HepG2 (cell line): ENCODE measurements around the gene CROT. TPM values are rescaled to one million over a fixed set of nuclear protein-coding genes. Genes with fewer than 3 reads are reported as not detected.

Source experiments
- AHR ChIP-seq: IDR thresholded peaks from 2 replicates; pipeline ENCODE4 v1.6.1; 2018; ENCODE audit warnings: missing genetic modification reagents, missing compliant biosample characterization
- ARNT ChIP-seq: fragments of 450-650 bp; IDR thresholded peaks from 2 replicates; pipeline ENCODE4 v1.6.1; 2017
- CBX1 ChIP-seq: IDR thresholded peaks from one replicate; pipeline ENCODE4 v1.6.1; 2016; ENCODE audit warnings: antibody characterized with exemption, low read depth
- CBX5 ChIP-seq: sonication (generic); formaldehyde crosslinking; IDR thresholded peaks from 2 replicates; pipeline ENCODE4 v1.4.0; 2020; ENCODE audit warnings: missing genetic modification reagents, borderline replicate concordance
- CEBPZ ChIP-seq: IDR thresholded peaks from 2 replicates; pipeline ENCODE4 v1.6.1; 2012; ENCODE audit warnings: low read length, improper control_type of control experiment
- HDAC6 ChIP-seq: fragments of 200-600 bp; sonication (generic); IDR thresholded peaks from 2 replicates; pipeline ENCODE4 v1.7.0; 2017; ENCODE audit warnings: mild to moderate bottlenecking, antibody characterized with exemption, low read length, low read depth
- HNRNPL ChIP-seq: fragments of 200-400 bp; formaldehyde crosslinking; IDR thresholded peaks from 2 replicates; pipeline ENCODE4 v1.6.1; 2017; ENCODE audit warnings: mild to moderate bottlenecking, low read depth, low read length
- IRF2 ChIP-seq: IDR thresholded peaks from 2 replicates; pipeline ENCODE4 v1.6.1; 2018; ENCODE audit warnings: missing genetic modification reagents, missing compliant biosample characterization
- MNT ChIP-seq: fragments of 450-650 bp; IDR thresholded peaks from 2 replicates; pipeline ENCODE4 v1.6.1; 2016
- POLR2A ChIP-seq, 2 experiments: IDR thresholded peaks; 2 replicates each; pipeline ENCODE4 v1.6.1; 2011; ENCODE audit warnings: low read depth in 2 of 2, low read length in 2 of 2, mild to moderate bottlenecking in 1 of 2, moderate library complexity in 1 of 2; ENCODE audit not compliant: insufficient read depth in 1 of 2
- PRPF4 ChIP-seq: fragments of 200-400 bp; formaldehyde crosslinking; IDR thresholded peaks from 2 replicates; pipeline ENCODE4 v1.6.1; 2016; ENCODE audit warnings: low read length, low read depth; ENCODE audit not compliant: poor library complexity, severe bottlenecking
- SETDB1 ChIP-seq: sonication (generic); formaldehyde crosslinking; IDR thresholded peaks from 2 replicates; pipeline ENCODE4 v1.5.1; 2020; ENCODE audit warnings: missing genetic modification reagents, mild to moderate bottlenecking, borderline replicate concordance
- TCF7L2 ChIP-seq: IDR thresholded peaks from 2 replicates; pipeline ENCODE4 v1.6.1; 2011; ENCODE audit warnings: mild to moderate bottlenecking, low read depth, low read length, moderate library complexity
- TFDP2 ChIP-seq: sonication (generic); formaldehyde crosslinking; IDR thresholded peaks from 2 replicates; pipeline ENCODE4 v1.4.0; 2020; ENCODE audit warnings: missing genetic modification reagents
- TOPORS ChIP-seq: sonication (generic); formaldehyde crosslinking; IDR thresholded peaks from 2 replicates; pipeline ENCODE4 v1.8.0; 2023; ENCODE audit warnings: mild to moderate bottlenecking, missing genetic modification reagents
- XRCC5 ChIP-seq: fragments of 200-400 bp; formaldehyde crosslinking; optimal IDR thresholded peaks from 2 replicates; pipeline ENCODE3; 2017; ENCODE audit warnings: mild to moderate bottlenecking, low read length
- ZNF280B ChIP-seq: sonication (generic); formaldehyde crosslinking; IDR thresholded peaks from 2 replicates; pipeline ENCODE4 v1.5.0; 2020; ENCODE audit warnings: missing genetic modification reagents, mild to moderate bottlenecking, borderline replicate concordance
- ZNF460 ChIP-seq: sonication (generic); formaldehyde crosslinking; IDR thresholded peaks from 2 replicates; pipeline ENCODE4 v1.5.1; 2020; ENCODE audit warnings: missing genetic modification reagents, mild to moderate bottlenecking, borderline replicate concordance
- ZNF510 ChIP-seq: sonication (generic); formaldehyde crosslinking; IDR thresholded peaks from 2 replicates; pipeline ENCODE4 v1.4.0; 2020; ENCODE audit warnings: low read depth, mild to moderate bottlenecking, missing genetic modification reagents
- ZNF569 ChIP-seq: sonication (generic); formaldehyde crosslinking; IDR thresholded peaks from 2 replicates; pipeline ENCODE4 v1.5.0; 2020; ENCODE audit warnings: mild to moderate bottlenecking, missing genetic modification reagents, moderate library complexity, borderline replicate concordance
- ZNF577 ChIP-seq: sonication (generic); formaldehyde crosslinking; IDR thresholded peaks from 2 replicates; pipeline ENCODE4 v1.4.0; 2020; ENCODE audit warnings: mild to moderate bottlenecking, low read depth, missing genetic modification reagents, borderline replicate concordance
- ZNF616 ChIP-seq: sonication (generic); formaldehyde crosslinking; IDR thresholded peaks from 2 replicates; pipeline ENCODE4 v1.5.0; 2020; ENCODE audit warnings: low read depth, mild to moderate bottlenecking, missing genetic modification reagents
- polyA plus RNA-seq, 8 experiments: library from polyadenylated mRNA; depleted of rRNA in 3 of 8; stranded (reverse) in 7 of 8; unstranded in 1 of 8; fragments of >200 nt; fragmentation: Illumina TruSeq in 4 of 8; extraction: Trizol in 4 of 8; gene quantifications; 2 replicates each; pipeline versions ENCODE4 v1.2.1 to v1.2.3, GENCODE V29; 2011 to 2016; ENCODE audit warnings: low read depth in 4 of 8, missing spikeins in 1 of 8, mixed read lengths in 1 of 8; ENCODE audit not compliant: insufficient read depth in 1 of 8
- total RNA-seq, 5 experiments: library from RNA; depleted of rRNA; stranded (reverse); fragments of >200 nt; fragmentation: Illumina TruSeq; extraction: Trizol; gene quantifications; 2 replicates each; pipeline ENCODE4 v1.2.3, GENCODE V29; 2016; ENCODE audit warnings: low read depth in 1 of 5
- TF ChIP-seq, protein P1 (sequence below): sonication (generic); formaldehyde crosslinking; IDR thresholded peaks from 2 replicates; pipeline ENCODE4 v1.9.0; 2022; ENCODE audit warnings: low read depth, missing genetic modification reagents

CROT gene
- total and polyA plus RNA-seq, 2 of the 13 experiments (the other 11 are each of a cell fraction or from before 2014, with no cell fraction given), result 5.0 to 13.7 TPM

DNA sequence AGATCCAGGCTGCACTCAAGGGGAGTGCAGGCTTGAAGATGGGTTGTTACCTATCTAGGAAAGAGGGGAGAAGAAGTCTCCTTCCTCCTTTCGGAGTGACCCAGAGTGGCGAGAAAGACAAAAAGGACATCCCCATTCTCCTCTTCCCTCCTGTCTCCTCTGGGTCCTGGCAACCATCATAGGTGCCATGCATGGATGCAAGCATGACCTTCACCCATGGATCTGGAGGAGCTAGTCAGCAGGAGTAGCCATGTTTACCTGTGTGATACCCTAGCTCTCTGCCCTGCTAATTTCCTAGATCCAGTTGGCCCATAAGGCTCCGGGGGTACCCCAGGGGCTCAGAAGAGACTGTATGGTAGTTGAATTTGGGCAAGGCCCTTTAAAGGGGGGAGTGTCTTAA, 17.2 kb upstream of the CROT start (continued):
- TF ChIP-seq ZNF280B, result peak; percentile 85
- TF ChIP-seq IRF2 (CRISPR knock-in tag), result no peak
- TF ChIP-seq HDAC6, result no peak
- TF ChIP-seq SETDB1, result peak; percentile 92
- no peak for TF ChIP-seq ARNT
- no peak for TF ChIP-seq ZNF510 (CRISPR knock-in tag)
- no peak for TF ChIP-seq HNRNPL
- TF ChIP-seq CBX5 (CRISPR knock-in tag), result peak; percentile 94
- TF ChIP-seq TOPORS (CRISPR knock-in tag), result peak; percentile 86; the same call in 1 of the 2 replicates
- no peak for TF ChIP-seq MNT
- peak; percentile 100 for TF ChIP-seq ZNF616
- no peak for TF ChIP-seq POLR2A (IDR thresholded peaks at IDR 0.05; ENCODE audit: insufficient read depth in 1 of 2, low read depth in 2 of 2, low read length in 2 of 2)
- TF ChIP-seq PRPF4, result no peak
- no peak for TF ChIP-seq TCF7L2
- TF ChIP-seq ZNF569 (CRISPR knock-in tag), result no peak
- TF ChIP-seq, protein P1, sequence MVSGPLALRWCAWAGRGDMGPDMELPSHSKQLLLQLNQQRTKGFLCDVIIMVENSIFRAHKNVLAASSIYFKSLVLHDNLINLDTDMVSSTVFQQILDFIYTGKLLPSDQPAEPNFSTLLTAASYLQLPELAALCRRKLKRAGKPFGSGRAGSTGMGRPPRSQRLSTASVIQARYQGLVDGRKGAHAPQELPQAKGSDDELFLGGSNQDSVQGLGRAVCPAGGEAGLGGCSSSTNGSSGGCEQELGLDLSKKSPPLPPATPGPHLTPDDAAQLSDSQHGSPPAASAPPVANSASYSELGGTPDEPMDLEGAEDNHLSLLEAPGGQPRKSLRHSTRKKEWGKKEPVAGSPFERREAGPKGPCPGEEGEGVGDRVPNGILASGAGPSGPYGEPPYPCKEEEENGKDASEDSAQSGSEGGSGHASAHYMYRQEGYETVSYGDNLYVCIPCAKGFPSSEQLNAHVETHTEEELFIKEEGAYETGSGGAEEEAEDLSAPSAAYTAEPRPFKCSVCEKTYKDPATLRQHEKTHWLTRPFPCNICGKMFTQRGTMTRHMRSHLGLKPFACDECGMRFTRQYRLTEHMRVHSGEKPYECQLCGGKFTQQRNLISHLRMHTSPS (CRISPR knock-in tag), result no peak
- TF ChIP-seq AHR (CRISPR knock-in tag), result no peak
- TF ChIP-seq ZNF577 (CRISPR knock-in tag), result no peak
- TF ChIP-seq XRCC5, result peak; percentile 57
- TF ChIP-seq TFDP2 (CRISPR knock-in tag), result no peak
- TF ChIP-seq CBX1, result peak; percentile 95
- no peak for TF ChIP-seq ZNF460 (CRISPR knock-in tag)
- 0 out of 2 replicates have a peak, but pooled peaks have one; percentile 39 for TF ChIP-seq CEBPZ
